ENCODE data around the gene RBM20.
A peak's percentile ranks its signal among the peaks of the same experiment; 100 is the strongest.
"Not testable (repeated sequence)": the region's sequence is repeated elsewhere in the genome, so short reads cannot be mapped to it uniquely, and the experiment has no call there.

The RBM20 gene

GRCh38 chr10:110762849-110763211 lies 118.7 kb downstream of the RBM20 start:
- DNase-seq (ENCODE audit: low spot score) = no peak

DNA sequence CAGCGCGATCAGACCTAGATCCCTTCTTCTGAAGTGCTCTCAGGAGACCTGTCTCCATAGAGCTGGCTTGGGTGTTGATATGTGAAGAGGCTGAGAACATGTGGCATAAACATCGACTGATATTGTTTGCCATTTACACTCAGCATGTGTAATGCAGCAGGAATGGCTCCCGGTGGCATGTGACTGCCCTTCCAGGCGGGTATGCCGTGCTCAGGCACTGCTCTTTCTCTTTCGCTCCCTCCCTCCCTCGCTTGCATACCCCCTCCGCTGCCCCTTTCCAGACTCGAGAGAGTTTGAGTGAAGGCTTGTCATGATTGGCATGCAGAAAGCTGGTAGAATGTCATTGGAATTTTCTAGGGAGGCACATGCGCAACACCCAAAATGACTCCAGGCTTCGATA lies 120.2 kb downstream of the RBM20 start:
- no peak for DNase-seq (ENCODE audit: low spot score)

GRCh38 chr10:110764793-110765512 lies 120.8 kb downstream of the RBM20 start:
- no peak for DNase-seq (ENCODE audit: low spot score)

DNA sequence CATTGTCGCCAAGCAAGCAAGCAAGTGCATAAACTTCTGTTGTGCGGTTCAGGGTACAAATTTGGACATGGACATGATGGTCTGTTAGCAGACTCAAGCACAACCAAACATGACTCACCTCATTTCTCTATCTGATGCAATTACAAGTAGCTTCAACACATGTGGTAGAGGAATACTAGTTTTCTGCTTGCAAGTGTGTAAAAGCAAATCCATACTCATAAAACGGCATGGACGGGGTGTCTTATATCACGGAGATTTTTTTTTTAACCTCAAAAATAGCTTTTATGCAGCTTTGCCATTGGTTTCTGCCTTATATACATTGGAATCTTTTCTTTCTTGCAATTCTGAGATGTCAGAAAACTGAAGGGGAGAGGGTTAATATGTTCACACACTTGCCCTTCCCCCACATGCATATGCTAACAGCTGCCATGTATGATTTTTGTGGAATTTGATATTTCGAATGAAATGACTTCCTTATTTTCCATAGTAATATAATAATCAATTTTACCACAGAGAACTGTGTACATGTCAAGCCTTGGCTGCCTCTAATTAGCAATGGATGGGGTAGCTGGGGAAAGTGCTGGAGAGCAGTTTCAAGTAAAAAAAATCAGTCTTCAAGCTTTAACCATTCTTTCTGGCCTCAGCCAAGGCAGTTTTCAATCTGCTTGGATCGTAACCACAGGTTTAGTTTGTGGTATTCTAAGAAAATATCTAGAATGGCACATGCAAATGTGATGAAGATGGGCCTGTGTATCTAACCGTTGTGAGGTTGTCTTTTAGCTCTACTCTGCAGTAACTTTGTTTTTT lies 121.6 kb downstream of the RBM20 start:
- no peak for DNase-seq (ENCODE audit: low spot score)

DNA sequence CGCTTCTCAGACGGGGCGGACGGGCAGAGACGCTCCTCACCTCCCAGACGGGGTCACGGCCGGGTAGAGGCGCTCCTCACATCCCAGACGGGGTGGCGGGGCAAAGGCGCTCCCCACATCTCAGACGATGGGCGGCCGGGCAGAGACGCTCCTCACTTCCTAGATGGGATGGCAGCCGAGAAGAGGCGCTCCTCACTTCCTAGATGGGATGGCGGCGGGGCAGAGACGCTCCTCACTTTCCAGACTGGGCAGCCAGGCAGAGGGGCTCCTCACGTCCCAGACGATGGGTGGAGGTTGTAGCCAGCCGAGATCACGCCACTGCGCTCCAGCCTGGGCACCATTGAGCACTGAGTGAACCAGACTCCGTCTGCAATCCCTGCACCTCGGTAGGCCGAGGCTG lies 123.5 kb downstream of the RBM20 start:
- DNase-seq (ENCODE audit: low spot score) = not testable (repeated sequence)

GRCh38 chr10:110770243-110770642 lies 126.1 kb downstream of the RBM20 start:
- no peak for DNase-seq (ENCODE audit: low spot score)

DNA sequence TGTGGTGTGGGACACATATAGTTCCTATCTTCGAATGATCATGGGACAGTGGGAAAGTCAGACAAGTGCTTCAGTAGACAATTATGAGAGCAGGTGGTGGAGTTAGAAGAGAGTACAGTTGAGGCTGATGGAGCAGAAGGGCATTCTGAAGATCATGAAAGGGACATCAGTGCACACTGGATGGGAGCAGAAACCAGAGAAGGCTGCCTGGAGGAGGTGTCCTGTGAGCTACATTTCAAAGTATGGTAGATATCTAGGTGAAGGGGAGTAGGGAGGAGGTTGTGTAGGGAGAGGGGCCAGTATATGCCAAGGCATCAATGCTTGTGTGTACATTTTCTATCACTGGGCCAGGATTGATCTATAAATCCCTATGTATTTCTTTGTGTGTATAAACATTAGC lies 127.3 kb downstream of the RBM20 start:
- no peak for DNase-seq (ENCODE audit: low spot score)

GRCh38 chr10:110771991-110772390 lies 127.9 kb downstream of the RBM20 start:
- DNase-seq (ENCODE audit: low spot score) = no peak

DNA sequence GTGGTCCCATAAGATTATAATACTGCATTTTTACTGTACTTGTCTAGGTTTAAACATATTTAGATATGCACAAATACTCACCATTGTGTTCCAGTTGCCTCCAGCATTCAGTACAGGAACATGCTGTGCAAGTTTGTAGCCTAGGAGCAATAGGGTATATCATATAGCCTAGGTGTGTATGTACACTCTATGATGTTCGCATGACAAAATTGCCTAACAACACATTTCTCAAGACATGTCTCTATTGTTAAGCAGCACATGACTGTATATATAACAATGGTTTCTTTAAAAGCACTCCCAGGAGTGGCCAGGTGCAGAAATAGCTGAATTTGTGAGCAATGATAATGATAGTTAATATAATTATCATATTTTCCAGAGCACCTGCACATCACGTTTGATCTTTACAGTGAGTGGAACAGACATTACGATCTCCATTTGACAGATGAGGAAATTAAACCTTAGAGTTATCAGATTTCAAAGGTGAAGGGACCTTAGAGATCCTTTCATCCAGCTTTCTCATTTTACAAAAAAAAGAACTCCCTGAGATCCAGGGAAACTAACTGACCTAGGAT lies 128.4 kb downstream of the RBM20 start:
- peak; percentile 83 for DNase-seq (ENCODE audit: low spot score)

- no peak for DNase-seq (ENCODE audit: low spot score)
Measured at GRCh38 chr10:110773693-110774068, 129.5 kb downstream of the RBM20 start.

DNA sequence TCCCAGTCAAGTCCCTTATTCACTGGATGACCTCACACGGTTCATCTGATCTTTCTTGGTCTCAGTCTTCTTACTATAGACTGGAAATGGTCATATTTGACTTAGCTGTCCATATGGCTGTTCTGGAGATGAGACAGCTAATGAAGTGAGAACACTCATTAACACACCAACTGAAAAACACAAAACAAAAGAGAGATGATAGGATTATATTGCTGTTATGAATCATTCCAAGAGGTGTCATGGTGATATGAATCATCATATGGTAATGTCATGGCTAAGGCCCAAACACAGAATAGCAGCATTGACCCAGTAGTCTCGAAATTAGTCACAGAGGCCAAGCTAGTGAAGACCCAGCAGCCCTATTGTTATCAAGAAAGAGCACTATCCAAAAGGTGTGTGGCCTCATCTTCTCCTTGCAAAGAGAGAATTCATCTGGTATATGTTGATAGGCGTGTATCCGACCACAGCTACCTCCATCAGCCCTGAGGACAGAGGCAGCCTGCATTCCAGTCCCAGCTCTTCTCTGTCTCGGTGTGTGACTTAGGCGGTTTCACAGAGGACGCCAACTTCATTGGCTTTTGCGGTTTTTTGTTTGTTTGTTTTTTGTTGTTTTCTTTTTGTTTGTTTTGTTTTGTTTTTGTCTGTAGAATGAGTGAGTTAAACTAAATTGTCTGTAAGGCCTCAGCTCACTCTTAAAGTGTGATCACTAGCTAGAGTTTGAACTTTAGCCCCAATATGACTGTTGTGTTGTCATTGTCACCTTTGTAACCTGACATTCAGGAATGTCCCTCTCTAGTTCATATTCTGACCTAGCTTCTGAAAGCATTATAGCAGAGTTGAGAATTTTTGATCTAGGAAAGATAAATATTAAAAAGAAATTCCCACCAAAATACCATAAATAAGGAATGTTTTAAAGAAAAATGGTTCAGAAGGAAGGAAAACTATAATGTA lies 130.2 kb downstream of the RBM20 start:
- no peak for DNase-seq (ENCODE audit: low spot score)

GRCh38 chr10:110775020-110775375 lies 130.9 kb downstream of the RBM20 start:
- no peak for DNase-seq (ENCODE audit: low spot score)

GRCh38 chr10:110775406-110775805 lies 131.3 kb downstream of the RBM20 start:
- DNase-seq (ENCODE audit: low spot score) = no peak

- DNase-seq (ENCODE audit: low spot score) = no peak
Measured at GRCh38 chr10:110777017-110777416, 132.9 kb downstream of the RBM20 start.

DNA sequence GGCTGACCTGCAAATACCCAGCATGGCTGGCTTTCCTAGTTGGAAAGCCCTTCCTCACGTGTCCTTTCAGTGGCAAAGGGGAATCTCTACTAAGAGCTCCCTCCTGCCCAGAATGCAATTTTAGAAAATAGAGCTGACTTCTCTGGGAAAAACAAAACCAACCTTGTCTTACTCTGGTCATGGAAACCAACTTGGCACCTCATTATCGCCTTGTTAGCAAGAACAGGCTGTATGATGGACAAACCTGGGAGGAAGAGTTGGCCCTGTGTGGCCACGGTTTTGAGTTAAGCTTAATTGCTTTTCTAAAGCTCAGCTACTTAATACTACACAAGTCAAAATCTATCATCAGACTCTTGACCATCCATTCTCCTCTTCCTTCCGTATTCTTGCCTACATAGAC lies 133.5 kb downstream of the RBM20 start:
- no peak for DNase-seq (ENCODE audit: low spot score)

DNA sequence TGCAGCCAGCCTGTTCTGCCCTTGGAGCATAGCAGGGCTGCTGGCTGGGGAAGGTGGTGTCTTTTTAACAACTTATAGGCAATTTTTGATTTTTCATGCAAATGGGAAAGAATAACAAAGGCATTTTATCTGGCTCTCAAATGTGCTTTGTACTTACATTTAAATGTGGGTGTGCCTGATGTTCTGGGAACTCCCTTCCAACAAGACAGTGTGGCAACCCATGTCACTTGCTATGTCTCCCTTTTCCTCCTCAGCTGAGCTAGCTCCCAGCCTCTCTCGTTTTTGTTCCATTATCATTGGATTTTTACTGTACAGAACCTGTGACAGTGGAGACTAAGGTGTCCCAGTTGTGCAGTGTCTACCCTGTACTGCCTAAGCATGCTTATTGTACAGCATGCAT lies 134.1 kb downstream of the RBM20 start:
- DNase-seq (ENCODE audit: low spot score) = no peak

DNA sequence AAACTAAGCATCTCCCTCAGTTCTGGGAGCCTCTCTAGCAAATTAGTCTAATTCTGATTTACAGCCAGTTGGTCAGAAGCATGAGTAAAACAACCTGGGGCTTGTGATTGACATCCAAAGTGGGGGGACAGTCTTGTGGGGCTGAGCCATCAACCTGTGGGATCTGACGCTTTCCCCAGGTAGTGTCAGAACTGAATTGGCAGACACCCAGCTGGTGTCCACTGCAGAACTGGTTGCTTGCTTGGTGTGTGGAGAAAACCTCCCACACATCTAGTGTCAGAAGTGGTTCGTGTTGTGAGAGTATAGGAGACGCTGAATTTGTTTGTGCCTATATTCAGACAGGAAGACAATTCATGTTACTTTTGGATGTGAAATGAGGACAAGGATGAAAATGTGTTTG lies 135.4 kb downstream of the RBM20 start:
- DNase-seq (ENCODE audit: low spot score) = no peak

- DNase-seq (ENCODE audit: low spot score) = no peak
Measured at GRCh38 chr10:110780704-110781103, 136.6 kb downstream of the RBM20 start.

DNA sequence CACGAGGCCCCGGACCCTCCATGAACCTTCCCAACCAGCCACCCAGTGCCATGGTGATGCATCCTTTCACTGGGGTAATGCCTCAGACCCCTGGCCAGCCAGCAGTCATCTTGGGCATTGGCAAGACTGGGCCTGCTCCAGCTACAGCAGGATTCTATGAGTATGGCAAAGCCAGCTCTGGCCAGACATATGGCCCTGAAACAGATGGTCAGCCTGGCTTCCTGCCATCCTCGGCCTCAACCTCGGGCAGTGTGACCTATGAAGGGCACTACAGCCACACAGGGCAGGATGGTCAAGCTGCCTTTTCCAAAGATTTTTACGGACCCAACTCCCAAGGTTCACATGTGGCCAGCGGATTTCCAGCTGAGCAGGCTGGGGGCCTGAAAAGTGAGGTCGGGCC lies 137.0 kb downstream of the RBM20 start:
- no peak for DNase-seq (ENCODE audit: low spot score)

- no peak for DNase-seq (ENCODE audit: low spot score)
Measured at GRCh38 chr10:110782616-110783015, 138.5 kb downstream of the RBM20 start.

- no peak for DNase-seq (ENCODE audit: low spot score)
Measured at GRCh38 chr10:110783509-110784107, 139.5 kb downstream of the RBM20 start.

All from SK-N-DZ (cell line).